SK-N-MC (cell line): ENCODE measurements around the gene COL11A1.

Source experiments
- EZH2 ChIP-seq: fragments of 200-600 bp; sonication (generic); IDR thresholded peaks from one replicate; pipeline ENCODE4 v1.6.1; 2017; ENCODE audit warnings: antibody characterized with exemption
- POLR2AphosphoS5 ChIP-seq: IDR thresholded peaks from 2 replicates; pipeline ENCODE4 v1.6.1; 2012; ENCODE audit warnings: mild to moderate bottlenecking, low read depth, low read length, borderline replicate concordance

DNA sequence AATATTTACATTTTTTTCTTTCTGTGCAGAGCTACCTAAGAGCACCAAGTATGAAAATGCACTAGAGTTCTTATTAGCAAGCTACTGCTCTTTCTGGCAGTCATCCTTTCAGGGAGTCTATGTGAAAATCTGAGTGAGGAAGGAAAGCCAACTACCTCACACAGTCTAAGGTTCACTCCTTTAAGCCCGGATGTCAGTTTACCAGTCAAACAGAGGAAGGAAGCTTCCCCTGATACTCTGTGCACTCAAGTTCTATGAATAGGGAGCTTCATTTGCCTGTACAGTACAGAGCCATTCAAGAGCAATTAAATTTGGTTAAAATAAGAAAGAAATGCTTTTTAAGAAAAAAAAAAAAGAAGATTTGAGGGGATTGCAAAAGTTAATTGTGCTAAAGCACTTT, 6.9 kb downstream of the COL11A1 start:
- TF ChIP-seq EZH2 (no peak), POLR2AphosphoS5 (no peak)
